ENCODE measurements around the gene TGOLN2. TPM values are rescaled to one million over a fixed set of nuclear protein-coding genes. Genes with fewer than 3 reads are reported as not detected.
"Not testable (repeated sequence)": the region's sequence is repeated elsewhere in the genome, so short reads cannot be mapped to it uniquely, and the experiment has no call there.

TGOLN2 gene
- total and polyA plus RNA-seq, 10 of the 15 experiments (the other 5 are each of a cell fraction or from before 2014, with no cell fraction given) = 13.8 to 92.3 (median 49.4) TPM

GRCh38 chr2:85344356-85344954 lies 16.7 kb upstream of the TGOLN2 start (continued):
- TF ChIP-seq ZNF207 (IDR thresholded peaks at IDR 0.05; ENCODE audit: borderline replicate concordance) = no peak

- H3K9me3 ChIP-seq (replicated peaks; ENCODE audit: control insufficient read depth, insufficient read depth, low read length); H3K27ac ChIP-seq (ENCODE audit: control insufficient read depth, insufficient read depth); H3K79me2 ChIP-seq (ENCODE audit: control insufficient read depth, insufficient read depth, low read length); H2AFZ ChIP-seq (ENCODE audit: control insufficient read depth, low read depth, low read length); H3K4me2 ChIP-seq (ENCODE audit: control insufficient read depth, insufficient read depth); H4K20me1 ChIP-seq (ENCODE audit: control insufficient read depth, insufficient read depth); H3K27me3 ChIP-seq (replicated peaks in 1 of 2; ENCODE audit: control insufficient read depth in 2 of 2, insufficient read depth in 2 of 2, low read length in 1 of 2); POLR2A ChIA-PET; H3K9ac ChIP-seq (ENCODE audit: control insufficient read depth, insufficient read depth, low read length); SMC1A ChIA-PET (ENCODE audit: uncharacterized antibody, unreplicated experiment); RAD21 ChIA-PET (ENCODE audit: unreplicated experiment); DNase-seq (ENCODE audit: low read depth, low spot score); H3K4me3 ChIP-seq; FAIRE-seq; H3K36me3 ChIP-seq (ENCODE audit: control insufficient read depth in 2 of 2, insufficient read depth in 2 of 2, low read length in 1 of 2); in situ Hi-C loops (cut with MboI); H3K4me1 ChIP-seq (ENCODE audit: control insufficient read depth, insufficient read depth, low read length): not testable (repeated sequence)
- CTCF ChIA-PET = interaction anchor here (0.6 kb wide), 1 partner anchor 210 kb away, joined by 3 read pairs; no protein-coding TSS in a partner anchor
- WGBS (ENCODE audit: insufficient coverage, insufficient replicate concordance, low lambda C conversion rate, missing lambda C conversion rate) = 88% methylated on average over 10 of the region's 10 CpGs
- intact Hi-C loops (cut with micrococcal nuclease; ENCODE audit: unreplicated experiment) = loop anchor here (1.0 kb wide), 1 partner anchor 28 kb away; no protein-coding TSS in a partner anchor
- BruUV-seq (replicated peaks) = TSS peak; percentile 98
- peak; percentile 42 for ATAC-seq
Observed at GRCh38 chr2:85343207-85343895, 15.6 kb upstream of the TGOLN2 start.

- no peak overlapping the region for H3K4me2 ChIP-seq (ENCODE audit: control insufficient read depth, insufficient read depth)
- no peaks in the 10 kb centered on the region for H3K79me2 ChIP-seq (ENCODE audit: control insufficient read depth, insufficient read depth, low read length)
- no peaks in the 10 kb centered on the region for H4K20me1 ChIP-seq (ENCODE audit: control insufficient read depth, insufficient read depth)
- no peak overlapping the region for H3K9ac ChIP-seq (ENCODE audit: control insufficient read depth, insufficient read depth, low read length)
- TF ChIP-seq CBX3 (IDR thresholded peaks at IDR 0.05; ENCODE audit: borderline replicate concordance, low read depth) = no peak
- TF ChIP-seq RELB (IDR thresholded peaks at IDR 0.05; ENCODE audit: low read depth) = no peak
- no peak for TF ChIP-seq ZBTB4 (CRISPR knock-in tag; IDR thresholded peaks at IDR 0.05)
- H2AFZ ChIP-seq (ENCODE audit: control insufficient read depth, low read depth, low read length) = no peak overlapping the region
- intact Hi-C loops (cut with micrococcal nuclease; ENCODE audit: unreplicated experiment) = no loop called here
- DNase-seq (ENCODE audit: low read depth, low spot score) (no peak), FAIRE-seq (no peak), ATAC-seq (no peak)
- peaks cover 0 to 5% of the 10 kb centered on the region in 2 experiments; a peak in 3 of 4 replicates for H3K36me3 ChIP-seq (ENCODE audit: control insufficient read depth in 2 of 2, insufficient read depth in 2 of 2, low read length in 1 of 2)
- ChIA-PET CTCF (no interaction called here), POLR2A (no interaction called here), RAD21 (ENCODE audit: unreplicated experiment) (no interaction called here), SMC1A (ENCODE audit: uncharacterized antibody, unreplicated experiment) (interaction anchor here (1.1 kb wide), 1 partner anchor 9 kb away, joined by 4 read pairs; no protein-coding TSS in a partner anchor)
- no peaks in the 10 kb centered on the region for H3K4me1 ChIP-seq (ENCODE audit: control insufficient read depth, insufficient read depth, low read length)
- H3K4me3 ChIP-seq = no peak overlapping the region
- no TSS peak for BruUV-seq (replicated peaks)
- H3K27ac ChIP-seq (ENCODE audit: control insufficient read depth, insufficient read depth) = no peak overlapping the region
- no peaks in the 10 kb centered on the region for H3K9me3 ChIP-seq (replicated peaks; ENCODE audit: control insufficient read depth, insufficient read depth, low read length)
- H3K27me3 ChIP-seq (replicated peaks in 1 of 2; ENCODE audit: control insufficient read depth in 2 of 2, insufficient read depth in 2 of 2, low read length in 1 of 2) = no peaks in the 10 kb centered on the region; a peak in 1 of 4 replicates
- in situ Hi-C loops (cut with MboI) = no loop called here
- WGBS (ENCODE audit: insufficient coverage, insufficient replicate concordance, low lambda C conversion rate, missing lambda C conversion rate) = 83% methylated on average over 3 of the region's 3 CpGs
Observed at GRCh38 chr2:85342156-85342555, 14.4 kb upstream of the TGOLN2 start.
